ENCODE data around the gene IGF2. TPM values are rescaled to one million over a fixed set of nuclear protein-coding genes. Genes with fewer than 3 reads are reported as not detected.

IGF2 gene
- 8.8 TPM for total RNA-seq
- long read RNA-seq, result 0 reads

GRCh38 chr11:2139123-2139521 is at the start of gene IGF2:
TSS of gene IGF2 (minus strand) at chr11:2139389. CDS start at chr11:2135523, 3,866 bp downstream.
- TF ChIP-seq CTCF (IDR thresholded peaks at IDR 0.05), result no peak

GRCh38 chr11:2188745-2189144 is 49.6 kb upstream of the IGF2 start:
- intact Hi-C loops (cut with DNase I), result no loop called here
- Histone ChIP-seq H3K4me1 (peaks cover 3% of the 10 kb centered on the region), H3K36me3 (no peaks in the 10 kb centered on the region), H3K27me3 (peaks cover 15% of the 10 kb centered on the region), H3K9me3 (no peaks in the 10 kb centered on the region), H3K27ac (no peak overlapping the region), H3K4me3 (no peak overlapping the region)
- TF ChIP-seq CTCF (IDR thresholded peaks at IDR 0.05), result no peak
- no peak for DNase-seq
- ATAC-seq, result no peak

More at GRCh38 chr11:2139123-2139521, at the start of gene IGF2:
- Histone ChIP-seq H3K27me3 (peaks cover 78% of the 10 kb centered on the region), H3K4me1 (peaks cover 7% of the 10 kb centered on the region), H3K36me3 (no peaks in the 10 kb centered on the region), H3K27ac (no peak within 1 kb of the TSS), H3K4me3 (peak within 1 kb of the TSS; percentile 26), H3K9me3 (no peaks in the 10 kb centered on the region)
- DNase-seq (no peak), ATAC-seq (peak; percentile 7)
- intact Hi-C loops (cut with DNase I), result no loop called here

GRCh38 chr11:2187280-2187707 is 48.1 kb upstream of the IGF2 start:
- intact Hi-C loops (cut with DNase I), result no loop called here
- H3K27me3 ChIP-seq, result peaks cover 19% of the 10 kb centered on the region
- no peak for DNase-seq
- no peak overlapping the region for H3K4me3 ChIP-seq
- no peak overlapping the region for H3K27ac ChIP-seq
- no peak for ATAC-seq
- TF ChIP-seq CTCF (IDR thresholded peaks at IDR 0.05), result no peak
- H3K4me1 ChIP-seq, result peaks cover 3% of the 10 kb centered on the region
- no peaks in the 10 kb centered on the region for H3K9me3 ChIP-seq
- H3K36me3 ChIP-seq, result no peaks in the 10 kb centered on the region

GRCh38 chr11:2186669-2187279 is 47.6 kb upstream of the IGF2 start:
- H3K9me3 ChIP-seq, result no peaks in the 10 kb centered on the region
- intact Hi-C loops (cut with DNase I), result no loop called here
- TF ChIP-seq CTCF (IDR thresholded peaks at IDR 0.05), result peak; percentile 47
- DNase-seq (no peak), ATAC-seq (peak; percentile 60)
- H3K36me3 ChIP-seq, result no peaks in the 10 kb centered on the region
- H3K27me3 ChIP-seq, result peaks cover 22% of the 10 kb centered on the region
- peaks cover 3% of the 10 kb centered on the region for H3K4me1 ChIP-seq
- H3K4me3 ChIP-seq, result no peak overlapping the region
- H3K27ac ChIP-seq, result no peak overlapping the region

GRCh38 chr11:2185324-2186085 is 46.3 kb upstream of the IGF2 start:
- Histone ChIP-seq H3K4me1 (no peaks in the 10 kb centered on the region), H3K27me3 (peaks cover 25% of the 10 kb centered on the region), H3K27ac (no peak overlapping the region), H3K4me3 (no peak overlapping the region), H3K9me3 (no peaks in the 10 kb centered on the region), H3K36me3 (no peaks in the 10 kb centered on the region)
- intact Hi-C loops (cut with DNase I), result no loop called here
- DNase-seq, result no peak
- no peak for ATAC-seq
- no peak for TF ChIP-seq CTCF (IDR thresholded peaks at IDR 0.05)
